GM21390 (cell line): Measurements from ENCODE around the gene SEMA4B.

ENCODE experiments used
- ATAC-seq: cut with Tn5 transposase; IDR thresholded peaks from one replicate; pipeline ENCODE4 v1.9.1; 2021; ENCODE audit not compliant: unreplicated experiment

SEMA4B gene

GRCh38 chr15:90225504-90226234, 24.5 kb downstream of the SEMA4B start:
- ATAC-seq: no peak

GRCh38 chr15:90227336-90227735, 26.2 kb downstream of the SEMA4B start:
- no peak for ATAC-seq

- ATAC-seq: no peak
Measured at GRCh38 chr15:90227816-90228772, 27.0 kb downstream of the SEMA4B start.

GRCh38 chr15:90228960-90229359, 27.8 kb downstream of the SEMA4B start:
- no peak for ATAC-seq

- no peak for ATAC-seq
Measured at GRCh38 chr15:90230071-90230494, 29.0 kb downstream of the SEMA4B start.

GRCh38 chr15:90230610-90231009, 29.5 kb downstream of the SEMA4B start:
- ATAC-seq: no peak

- ATAC-seq: no peak
Measured at GRCh38 chr15:90231028-90232017, 30.2 kb downstream of the SEMA4B start.

- no peak for ATAC-seq
Measured at GRCh38 chr15:90232196-90232595, 31.1 kb downstream of the SEMA4B start.

GRCh38 chr15:90232941-90233386, 31.8 kb downstream of the SEMA4B start:
- no peak for ATAC-seq

GRCh38 chr15:90233387-90234095, 32.4 kb downstream of the SEMA4B start, which contains the start of gene CIB1:
CIB1 (minus strand) TSS chr15:90233941; CDS start chr15:90233885, 56 bp downstream.
- peak; percentile 81 for ATAC-seq

- peak; percentile 63 for ATAC-seq
Measured at GRCh38 chr15:90234096-90234988, 33.2 kb downstream of the SEMA4B start, which contains the start of gene GDPGP1. GDPGP1 (plus strand) TSS chr15:90234209; CDS start chr15:90240909, 6,700 bp downstream.

- ATAC-seq: no peak
Measured at GRCh38 chr15:90239371-90239770, 38.2 kb downstream of the SEMA4B start.

GRCh38 chr15:90240856-90241255, 39.7 kb downstream of the SEMA4B start:
- no peak for ATAC-seq

GRCh38 chr15:90241343-90242192, 40.4 kb downstream of the SEMA4B start:
- no peak for ATAC-seq

- ATAC-seq: no peak
Measured at GRCh38 chr15:90243943-90244639, 43.0 kb downstream of the SEMA4B start.

GRCh38 chr15:90248789-90249202, 47.7 kb downstream of the SEMA4B start:
- ATAC-seq: no peak

GRCh38 chr15:90249203-90249863, 48.2 kb downstream of the SEMA4B start, which contains the start of gene TTLL13:
TTLL13 (plus strand) TSS chr15:90249556; CDS start chr15:90250631, 1,075 bp downstream.
- ATAC-seq: no peak
